HepG2 (cell line): ENCODE results near the gene FAM219B. TPM values are rescaled to one million over a fixed set of nuclear protein-coding genes. Genes with fewer than 3 reads are reported as not detected.
A peak's percentile ranks its signal among the peaks of the same experiment; 100 is the strongest.

Experiments used
- CBX5 ChIP-seq: sonication (generic); formaldehyde crosslinking; IDR thresholded peaks from 2 replicates; pipeline ENCODE4 v1.4.0; 2020; ENCODE audit warnings: missing genetic modification reagents, borderline replicate concordance
- CHD4 ChIP-seq: fragments of 200-600 bp; sonication (generic); IDR thresholded peaks from 2 replicates; pipeline ENCODE4 v1.7.0; 2017; ENCODE audit warnings: mild to moderate bottlenecking, low read length, borderline replicate concordance
- DR1 ChIP-seq: sonication (generic); formaldehyde crosslinking; IDR thresholded peaks from 2 replicates; pipeline ENCODE4 v1.8.0; 2021; ENCODE audit warnings: mild to moderate bottlenecking, missing genetic modification reagents, inconsistent platforms
- ELF3 ChIP-seq: IDR thresholded peaks from 2 replicates; pipeline ENCODE4 v1.6.1; 2016; ENCODE audit warnings: missing genetic modification reagents, missing compliant biosample characterization
- KDM5B ChIP-seq: sonication (generic); formaldehyde crosslinking; IDR thresholded peaks from 2 replicates; pipeline ENCODE4 v1.4.0; 2020; ENCODE audit warnings: missing genetic modification reagents, mild to moderate bottlenecking, borderline replicate concordance
- KLF15 ChIP-seq: sonication (generic); formaldehyde crosslinking; IDR thresholded peaks from 2 replicates; pipeline ENCODE4 v1.8.1; 2023; ENCODE audit warnings: borderline replicate concordance, mild to moderate bottlenecking, inconsistent platforms, missing genetic modification reagents, mixed read lengths
- KLF16 ChIP-seq, 2 experiments: sonication (generic) in 1 of 2; formaldehyde crosslinking in 1 of 2; IDR thresholded peaks; 2 replicates each; pipeline versions ENCODE4 v1.6.1 to v1.8.0; 2016 to 2023; ENCODE audit warnings: missing genetic modification reagents in 2 of 2, missing compliant biosample characterization in 1 of 2
- LCORL ChIP-seq, 2 experiments: fragments of 450-650 bp in 1 of 2; sonication (generic) in 1 of 2; formaldehyde crosslinking in 1 of 2; IDR thresholded peaks; 2 replicates each; pipeline versions ENCODE4 v1.5.0 to v1.6.1; 2017 to 2020; ENCODE audit warnings: antibody characterized with exemption in 1 of 2, missing genetic modification reagents in 1 of 2
- MIER3 ChIP-seq: IDR thresholded peaks from 2 replicates; pipeline ENCODE4 v1.6.1; 2016; ENCODE audit warnings: missing compliant biosample characterization, borderline replicate concordance
- NKX3-1 ChIP-seq: sonication (generic); formaldehyde crosslinking; IDR thresholded peaks from 2 replicates; pipeline ENCODE4 v1.5.0; 2020; ENCODE audit warnings: missing genetic modification reagents
- NR1H2 ChIP-seq: sonication (generic); formaldehyde crosslinking; IDR thresholded peaks from 2 replicates; pipeline ENCODE4 v1.8.1; 2022; ENCODE audit warnings: low read depth, missing genetic modification reagents, borderline replicate concordance
- NR2C2 ChIP-seq: sonication (generic); formaldehyde crosslinking; IDR thresholded peaks from 2 replicates; pipeline ENCODE4 v1.4.0; 2020; ENCODE audit warnings: missing genetic modification reagents, mild to moderate bottlenecking, moderate library complexity, borderline replicate concordance
- REL ChIP-seq: sonication (generic); formaldehyde crosslinking; conservative IDR thresholded peaks from 2 replicates; pipeline ENCODE4 v1.8.0; 2022; ENCODE audit warnings: mild to moderate bottlenecking, missing genetic modification reagents, moderate library complexity
- SOX6 ChIP-seq, 2 experiments: fragments of 450-650 bp in 1 of 2; sonication (generic) in 1 of 2; formaldehyde crosslinking in 1 of 2; IDR thresholded peaks; 2 replicates each; pipeline versions ENCODE4 v1.4.0 to v1.6.1; 2017 to 2020; ENCODE audit warnings: antibody characterized with exemption in 1 of 2, mild to moderate bottlenecking in 1 of 2, missing genetic modification reagents in 1 of 2
- TEAD2 ChIP-seq: sonication (generic); formaldehyde crosslinking; IDR thresholded peaks from 2 replicates; pipeline ENCODE4 v1.9.0; 2021; ENCODE audit warnings: missing genetic modification reagents
- YEATS4 ChIP-seq: sonication (generic); formaldehyde crosslinking; IDR thresholded peaks from 2 replicates; pipeline ENCODE4 v1.4.0; 2020; ENCODE audit warnings: missing genetic modification reagents, borderline replicate concordance
- ZKSCAN8 ChIP-seq: IDR thresholded peaks from 2 replicates; pipeline ENCODE4 v1.6.1; 2016; ENCODE audit warnings: borderline replicate concordance, missing genetic modification reagents, missing compliant biosample characterization
- ZNF180 ChIP-seq: sonication (generic); formaldehyde crosslinking; IDR thresholded peaks from 2 replicates; pipeline ENCODE4 v1.4.0; 2020; ENCODE audit warnings: low read depth, missing genetic modification reagents, borderline replicate concordance
- ZNF317 ChIP-seq: sonication (generic); formaldehyde crosslinking; IDR thresholded peaks from 2 replicates; pipeline ENCODE4 v1.5.0; 2020; ENCODE audit warnings: mild to moderate bottlenecking, missing genetic modification reagents
- ZNF337 ChIP-seq: sonication (generic); formaldehyde crosslinking; IDR thresholded peaks from 2 replicates; pipeline ENCODE4 v1.5.1; 2020; ENCODE audit warnings: missing genetic modification reagents, low read depth, mild to moderate bottlenecking, borderline replicate concordance
- ZNF484 ChIP-seq: sonication (generic); formaldehyde crosslinking; IDR thresholded peaks from 2 replicates; pipeline ENCODE4 v1.5.1; 2020; ENCODE audit warnings: mild to moderate bottlenecking, low read depth, missing genetic modification reagents, borderline replicate concordance
- ZNF816 ChIP-seq: sonication (generic); formaldehyde crosslinking; IDR thresholded peaks from 2 replicates; pipeline ENCODE4 v1.8.0; 2022; ENCODE audit warnings: missing genetic modification reagents, mild to moderate bottlenecking, borderline replicate concordance
- ZSCAN12 ChIP-seq: sonication (generic); formaldehyde crosslinking; IDR thresholded peaks from 2 replicates; pipeline ENCODE4 v1.9.0; 2021; ENCODE audit warnings: mild to moderate bottlenecking, missing genetic modification reagents
- polyA plus RNA-seq, 8 experiments: library from polyadenylated mRNA; depleted of rRNA in 3 of 8; stranded (reverse) in 7 of 8; unstranded in 1 of 8; fragments of >200 nt; fragmentation: Illumina TruSeq in 4 of 8; extraction: Trizol in 4 of 8; gene quantifications; 2 replicates each; pipeline versions ENCODE4 v1.2.1 to v1.2.3, GENCODE V29; 2011 to 2016; ENCODE audit warnings: low read depth in 4 of 8, missing spikeins in 1 of 8, mixed read lengths in 1 of 8; ENCODE audit not compliant: insufficient read depth in 1 of 8
- total RNA-seq, 5 experiments: library from RNA; depleted of rRNA; stranded (reverse); fragments of >200 nt; fragmentation: Illumina TruSeq; extraction: Trizol; gene quantifications; 2 replicates each; pipeline ENCODE4 v1.2.3, GENCODE V29; 2016; ENCODE audit warnings: low read depth in 1 of 5
- TF ChIP-seq, protein P1 (sequence below): sonication (generic); formaldehyde crosslinking; IDR thresholded peaks from 2 replicates; pipeline ENCODE4 v1.4.0; 2020; ENCODE audit warnings: missing genetic modification reagents
- TF ChIP-seq, protein P2 (sequence below): IDR thresholded peaks from 2 replicates; pipeline ENCODE4 v1.6.1; 2016; ENCODE audit warnings: control low read depth
- TF ChIP-seq, protein P3 (sequence below): sonication (generic); formaldehyde crosslinking; IDR thresholded peaks from 2 replicates; pipeline ENCODE4 v1.9.0; 2022; ENCODE audit warnings: missing genetic modification reagents, mild to moderate bottlenecking, borderline replicate concordance

The FAM219B gene
- total and polyA plus RNA-seq, 2 of the 13 experiments (the other 11 are each of a cell fraction or from before 2014, with no cell fraction given), result 36.6 to 50.2 TPM

DNA sequence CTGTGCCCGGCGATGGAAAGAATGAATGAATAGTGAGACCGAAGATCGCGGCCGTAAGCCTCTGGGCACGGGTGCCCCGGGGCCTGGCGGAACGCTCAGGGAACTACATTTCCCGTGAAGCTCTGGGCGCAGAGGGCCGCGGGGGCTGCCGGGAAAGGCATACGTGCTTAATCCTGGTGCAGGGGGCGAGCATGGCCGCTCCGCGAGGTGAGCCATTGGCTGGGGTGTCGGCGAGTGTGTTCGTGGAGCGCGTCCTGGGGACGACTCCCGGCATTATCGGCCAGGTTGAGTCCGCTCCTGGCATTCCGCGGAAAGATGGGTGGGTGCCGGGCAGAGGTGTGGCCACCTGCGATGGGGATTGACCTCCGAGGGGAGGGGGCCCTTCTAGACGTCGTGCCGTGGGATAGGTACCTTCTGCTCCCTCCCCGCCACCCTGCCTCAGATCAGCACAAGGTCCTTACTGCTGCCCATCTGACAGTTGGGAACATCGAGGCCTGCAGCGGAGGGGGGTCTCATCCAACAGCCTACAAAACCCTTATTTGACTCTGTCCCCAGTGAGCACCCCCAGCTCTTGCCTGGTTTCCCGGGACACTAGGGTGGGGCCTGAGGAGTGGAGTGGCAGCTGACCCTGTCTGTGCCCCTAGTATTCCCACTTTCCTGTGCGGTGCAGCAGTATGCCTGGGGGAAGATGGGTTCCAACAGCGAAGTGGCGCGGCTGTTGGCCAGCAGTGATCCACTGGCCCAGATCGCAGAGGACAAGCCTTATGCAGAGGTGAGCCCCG, 16.6 kb downstream of the FAM219B start, which contains the start of gene MPI (continued):
- TF ChIP-seq, protein P1, sequence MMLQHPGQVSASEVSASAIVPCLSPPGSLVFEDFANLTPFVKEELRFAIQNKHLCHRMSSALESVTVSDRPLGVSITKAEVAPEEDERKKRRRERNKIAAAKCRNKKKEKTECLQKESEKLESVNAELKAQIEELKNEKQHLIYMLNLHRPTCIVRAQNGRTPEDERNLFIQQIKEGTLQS (CRISPR knock-in tag), result peak; percentile 34; the same call in 1 of the 2 replicates
- TF ChIP-seq ZNF317 (CRISPR knock-in tag) (peak; percentile 81), KLF16 (CRISPR knock-in tag; IDR thresholded peaks at IDR 0.05) (peak in 1 of 2 experiments; percentile 60; a peak in 2 of 4 replicates), REL (CRISPR knock-in tag) (no peak), ZNF180 (CRISPR knock-in tag) (no peak; the same call in 1 of the 2 replicates), KDM5B (CRISPR knock-in tag) (peak; percentile 84), CHD4 (no peak), ZNF484 (CRISPR knock-in tag) (no peak), DR1 (CRISPR knock-in tag) (peak; percentile 74; the same call in 1 of the 2 replicates), ZSCAN12 (0 out of 2 replicates have a peak, but pooled peaks have one; percentile 57), YEATS4 (peak; percentile 93; the same call in 1 of the 2 replicates), ZKSCAN8 (CRISPR knock-in tag) (0 out of 2 replicates have a peak, but pooled peaks have one; percentile 22), CBX5 (CRISPR knock-in tag) (no peak; the same call in 1 of the 2 replicates), KLF15 (CRISPR knock-in tag) (no peak), NR1H2 (CRISPR knock-in tag) (no peak; the same call in 1 of the 2 replicates), ZNF337 (CRISPR knock-in tag) (no peak), ELF3 (CRISPR knock-in tag) (no peak), LCORL (IDR thresholded peaks at IDR 0.05) (no peak), LCORL (CRISPR knock-in tag; IDR thresholded peaks at IDR 0.05) (peak; percentile 6; the same call in 1 of the 2 replicates), NKX3-1 (CRISPR knock-in tag) (peak; percentile 73; the same call in 1 of the 2 replicates), SOX6 (IDR thresholded peaks at IDR 0.05) (no peak), SOX6 (CRISPR knock-in tag; IDR thresholded peaks at IDR 0.05) (peak; percentile 80), MIER3 (peak; percentile 40; the same call in 1 of the 2 replicates), NR2C2 (CRISPR knock-in tag) (peak; percentile 86), ZNF816 (CRISPR knock-in tag) (peak; percentile 81; the same call in 1 of the 2 replicates), TEAD2 (CRISPR knock-in tag) (no peak; the same call in 1 of the 2 replicates)
- TF ChIP-seq, protein P2, sequence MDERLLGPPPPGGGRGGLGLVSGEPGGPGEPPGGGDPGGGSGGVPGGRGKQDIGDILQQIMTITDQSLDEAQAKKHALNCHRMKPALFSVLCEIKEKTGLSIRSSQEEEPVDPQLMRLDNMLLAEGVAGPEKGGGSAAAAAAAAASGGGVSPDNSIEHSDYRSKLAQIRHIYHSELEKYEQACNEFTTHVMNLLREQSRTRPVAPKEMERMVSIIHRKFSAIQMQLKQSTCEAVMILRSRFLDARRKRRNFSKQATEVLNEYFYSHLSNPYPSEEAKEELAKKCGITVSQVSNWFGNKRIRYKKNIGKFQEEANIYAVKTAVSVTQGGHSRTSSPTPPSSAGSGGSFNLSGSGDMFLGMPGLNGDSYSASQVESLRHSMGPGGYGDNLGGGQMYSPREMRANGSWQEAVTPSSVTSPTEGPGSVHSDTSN (CRISPR knock-in tag), result no peak
- TF ChIP-seq, protein P3, sequence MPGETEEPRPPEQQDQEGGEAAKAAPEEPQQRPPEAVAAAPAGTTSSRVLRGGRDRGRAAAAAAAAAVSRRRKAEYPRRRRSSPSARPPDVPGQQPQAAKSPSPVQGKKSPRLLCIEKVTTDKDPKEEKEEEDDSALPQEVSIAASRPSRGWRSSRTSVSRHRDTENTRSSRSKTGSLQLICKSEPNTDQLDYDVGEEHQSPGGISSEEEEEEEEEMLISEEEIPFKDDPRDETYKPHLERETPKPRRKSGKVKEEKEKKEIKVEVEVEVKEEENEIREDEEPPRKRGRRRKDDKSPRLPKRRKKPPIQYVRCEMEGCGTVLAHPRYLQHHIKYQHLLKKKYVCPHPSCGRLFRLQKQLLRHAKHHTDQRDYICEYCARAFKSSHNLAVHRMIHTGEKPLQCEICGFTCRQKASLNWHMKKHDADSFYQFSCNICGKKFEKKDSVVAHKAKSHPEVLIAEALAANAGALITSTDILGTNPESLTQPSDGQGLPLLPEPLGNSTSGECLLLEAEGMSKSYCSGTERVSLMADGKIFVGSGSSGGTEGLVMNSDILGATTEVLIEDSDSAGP, result peak; percentile 88
